NCI-H1436 (cell line): Measurements from ENCODE around the gene MAML1.

ENCODE experiments used
- DNase-seq: peaks from one replicate; lab custom pipeline; 2025; lab: John Stamatoyannopoulos, UW

Gene MAML1

GRCh38 chr5:179805529-179806249 is 73.1 kb downstream of the MAML1 start:
- DNase-seq: no peak

GRCh38 chr5:179806250-179807048 is 73.8 kb downstream of the MAML1 start, which contains the start of gene MGAT4B:
Gene MGAT4B (minus strand): TSS chr5:179806866. CDS start chr5:179806583, 283 bp downstream.
- DNase-seq: peak; percentile 29

GRCh38 chr5:179812135-179812825 is 79.7 kb downstream of the MAML1 start:
- no peak for DNase-seq

GRCh38 chr5:179812997-179813607 is 80.5 kb downstream of the MAML1 start:
- DNase-seq: no peak

DNA sequence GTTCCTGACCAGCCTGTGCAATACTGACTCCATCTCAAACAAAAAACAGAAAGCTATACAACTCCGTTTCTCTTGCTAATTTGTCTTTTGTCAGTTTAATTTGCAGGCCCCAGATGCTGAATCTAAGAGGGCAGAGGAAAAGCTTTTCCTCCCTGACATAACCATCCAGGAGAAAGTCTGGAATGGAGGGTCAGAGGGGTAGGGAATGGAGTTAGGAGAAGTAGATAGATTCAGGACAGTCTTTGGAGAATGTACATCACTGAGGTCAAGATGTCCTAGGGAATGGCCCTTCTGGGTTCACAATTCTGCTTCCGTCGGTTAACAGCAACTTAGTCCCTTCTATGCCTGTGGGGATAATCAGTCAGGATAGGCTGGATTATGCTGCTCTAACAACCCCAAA is 81.5 kb downstream of the MAML1 start:
- DNase-seq: no peak

GRCh38 chr5:179815491-179816249 is 83.0 kb downstream of the MAML1 start:
- DNase-seq: no peak

- no peak for DNase-seq
Measured at GRCh38 chr5:179816401-179816795, 83.8 kb downstream of the MAML1 start.

- DNase-seq: no peak
Measured at GRCh38 chr5:179816796-179817469, 84.3 kb downstream of the MAML1 start.

- no peak for DNase-seq
Measured at GRCh38 chr5:179817470-179817840, 84.8 kb downstream of the MAML1 start.

DNA sequence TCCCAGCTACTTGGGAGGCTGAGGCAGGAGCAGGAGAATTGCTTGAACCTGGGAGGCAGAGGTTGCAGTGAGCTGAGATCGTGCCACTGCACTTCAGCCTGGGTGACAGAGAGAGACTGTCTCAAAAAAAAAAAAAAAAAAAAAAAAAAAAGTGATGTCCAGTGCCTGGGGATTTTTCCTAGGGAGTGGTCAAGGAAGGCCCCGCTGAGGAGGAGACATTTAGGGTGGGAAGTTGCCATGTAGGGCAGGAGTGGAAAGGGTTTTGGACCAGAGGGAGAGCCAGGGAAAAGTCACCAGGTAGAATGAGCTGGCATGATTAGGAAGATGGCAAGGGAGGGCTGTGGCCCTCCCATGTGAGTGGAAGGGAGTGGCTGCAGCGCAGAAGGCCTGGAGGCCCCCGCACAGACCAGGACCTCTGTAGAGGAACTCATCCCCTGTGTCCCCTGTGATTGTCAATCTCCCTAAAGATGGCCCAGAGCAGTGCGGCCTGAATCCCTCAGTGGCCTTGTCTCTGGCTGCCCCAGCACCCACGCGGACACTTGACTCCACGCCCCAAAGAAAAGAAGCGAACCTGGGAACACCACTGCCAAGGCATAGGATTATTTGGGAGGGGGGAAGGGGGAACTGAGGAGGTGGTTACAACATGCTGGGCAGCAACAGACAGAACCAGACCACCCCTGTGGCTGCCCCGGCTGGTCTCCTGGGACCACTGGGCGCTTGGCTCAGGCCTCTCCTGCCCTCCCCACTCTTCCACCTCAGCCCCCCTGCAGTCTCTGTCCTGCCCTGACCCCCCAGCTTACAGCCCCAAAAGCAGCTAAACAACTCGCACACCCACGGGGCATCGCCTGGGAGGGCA is 85.5 kb downstream of the MAML1 start:
- DNase-seq: no peak

GRCh38 chr5:179818746-179819295 is 86.2 kb downstream of the MAML1 start:
- peak; percentile 34 for DNase-seq

DNA sequence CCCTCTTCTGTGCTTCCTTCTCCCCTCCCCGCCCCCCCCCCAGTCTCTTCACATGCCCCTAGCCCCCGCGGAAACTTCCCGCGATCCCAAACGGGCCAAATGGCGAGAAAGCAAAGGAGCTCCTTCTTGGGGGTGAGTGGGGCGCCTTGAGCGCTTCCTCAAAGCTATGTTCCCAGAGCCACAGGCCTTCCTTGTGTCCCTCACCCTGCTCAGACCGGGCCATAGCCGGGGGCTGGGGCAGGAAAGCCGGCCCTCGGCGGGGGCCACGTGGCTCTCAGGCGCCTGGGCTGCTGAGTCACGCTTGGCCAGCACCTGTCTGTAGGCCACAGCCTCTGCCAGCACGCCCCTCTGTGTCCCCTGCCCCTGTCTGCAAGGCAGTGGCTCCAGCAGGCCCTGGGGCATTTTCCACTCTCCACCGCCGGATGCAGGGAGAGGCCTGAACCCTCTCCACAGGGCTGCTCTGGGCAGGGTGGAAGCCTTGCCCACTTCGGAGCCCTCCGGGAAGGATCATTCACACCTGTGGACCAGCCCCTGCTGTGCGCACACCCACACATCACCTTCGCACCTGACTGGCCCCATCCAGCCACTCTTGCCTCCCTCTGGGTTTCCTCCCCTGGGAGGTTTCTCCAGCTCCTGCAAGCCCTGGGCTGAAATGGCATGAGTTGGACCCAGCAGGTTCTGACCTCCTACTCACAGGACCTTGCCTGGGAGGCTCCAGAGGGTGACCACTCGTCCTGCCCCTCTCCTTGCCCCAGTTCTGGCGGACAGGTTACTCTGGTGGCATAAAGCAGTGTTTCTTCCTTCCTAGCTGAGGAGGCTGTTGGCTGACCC is 86.9 kb downstream of the MAML1 start:
- DNase-seq: peak; percentile 15

DNA sequence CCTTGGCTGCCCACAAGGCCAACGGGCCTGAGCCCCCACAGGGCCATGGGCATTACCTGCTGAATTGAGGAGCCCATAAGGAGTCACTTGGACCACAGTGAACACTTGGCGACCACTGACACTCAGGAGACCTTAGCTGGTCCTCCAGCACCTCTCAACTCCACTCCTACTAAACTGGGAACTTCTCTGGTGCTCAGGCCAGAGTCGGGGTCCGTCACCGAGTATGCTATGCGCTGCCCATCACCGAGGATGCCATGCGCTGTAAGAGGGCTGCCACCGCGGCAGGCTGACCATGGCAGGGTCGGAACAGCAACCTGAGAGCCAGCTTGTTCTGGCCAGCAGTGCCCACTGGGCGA is 87.5 kb downstream of the MAML1 start:
- DNase-seq: no peak

GRCh38 chr5:179820483-179821297 is 88.1 kb downstream of the MAML1 start, which contains the start of gene SQSTM1:
Gene SQSTM1 (plus strand): TSS chr5:179820905. CDS start chr5:179820937, 32 bp downstream.
- peak; percentile 55 for DNase-seq

GRCh38 chr5:179821298-179822058 is 88.9 kb downstream of the MAML1 start:
- DNase-seq: peak; percentile 50

DNA sequence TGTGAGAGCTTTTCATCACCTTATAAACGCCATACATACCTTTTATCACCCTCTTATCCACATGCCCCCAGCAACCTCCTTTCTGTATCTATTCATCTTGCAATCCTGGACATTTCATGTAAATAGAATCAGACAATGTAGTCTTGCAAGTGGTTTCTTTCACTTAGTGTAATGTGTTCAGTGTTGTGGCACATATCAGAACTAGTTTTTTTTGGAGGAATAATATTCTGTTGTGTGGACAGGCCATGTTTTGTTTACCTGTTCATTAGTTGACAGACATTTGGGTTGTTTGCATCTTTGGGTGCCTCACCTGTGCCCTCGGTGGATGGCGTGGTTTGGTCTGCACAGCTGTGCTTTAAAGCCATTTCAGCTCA is 89.4 kb downstream of the MAML1 start:
- no peak for DNase-seq

DNA sequence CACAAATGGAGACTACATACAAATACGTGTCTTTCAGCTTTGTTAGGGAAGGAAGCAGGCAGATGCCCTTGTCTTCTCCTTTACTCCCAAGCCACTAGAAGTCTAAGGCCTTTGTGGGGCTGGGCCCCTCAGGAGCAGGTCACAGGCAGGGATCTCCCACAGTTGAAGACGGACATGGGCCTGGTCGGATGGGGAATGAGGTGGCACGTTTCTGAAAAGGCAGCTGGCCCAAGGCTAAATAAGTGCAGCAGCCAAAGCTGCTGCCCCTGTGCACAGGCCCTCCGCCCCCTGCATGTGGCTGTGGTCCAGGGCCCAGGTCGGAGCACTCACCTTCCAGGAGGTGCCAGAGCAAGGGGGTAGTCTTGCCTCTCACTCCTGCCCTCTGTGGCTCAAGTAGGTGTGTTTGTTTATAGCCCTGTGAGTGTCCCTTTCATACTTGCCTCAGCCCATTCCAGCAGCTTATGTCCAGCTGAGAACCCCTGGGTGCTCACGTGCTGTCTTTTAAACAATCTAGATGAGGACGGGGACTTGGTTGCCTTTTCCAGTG is 89.9 kb downstream of the MAML1 start:
- no peak for DNase-seq
